Effector CD4-positive, alpha-beta T cell (primary cell): ENCODE measurements around the gene SLMAP.
A peak's percentile ranks its signal among the peaks of the same experiment; 100 is the strongest.

Experiments used
- DNase-seq: peaks from one replicate; pipeline ENCODE4 v3.0.0-alpha.2; 2020
- total RNA-seq: gene quantifications from one replicate; lab custom pipeline; 2026; lab: John Stamatoyannopoulos, UW

Gene SLMAP, protein sequence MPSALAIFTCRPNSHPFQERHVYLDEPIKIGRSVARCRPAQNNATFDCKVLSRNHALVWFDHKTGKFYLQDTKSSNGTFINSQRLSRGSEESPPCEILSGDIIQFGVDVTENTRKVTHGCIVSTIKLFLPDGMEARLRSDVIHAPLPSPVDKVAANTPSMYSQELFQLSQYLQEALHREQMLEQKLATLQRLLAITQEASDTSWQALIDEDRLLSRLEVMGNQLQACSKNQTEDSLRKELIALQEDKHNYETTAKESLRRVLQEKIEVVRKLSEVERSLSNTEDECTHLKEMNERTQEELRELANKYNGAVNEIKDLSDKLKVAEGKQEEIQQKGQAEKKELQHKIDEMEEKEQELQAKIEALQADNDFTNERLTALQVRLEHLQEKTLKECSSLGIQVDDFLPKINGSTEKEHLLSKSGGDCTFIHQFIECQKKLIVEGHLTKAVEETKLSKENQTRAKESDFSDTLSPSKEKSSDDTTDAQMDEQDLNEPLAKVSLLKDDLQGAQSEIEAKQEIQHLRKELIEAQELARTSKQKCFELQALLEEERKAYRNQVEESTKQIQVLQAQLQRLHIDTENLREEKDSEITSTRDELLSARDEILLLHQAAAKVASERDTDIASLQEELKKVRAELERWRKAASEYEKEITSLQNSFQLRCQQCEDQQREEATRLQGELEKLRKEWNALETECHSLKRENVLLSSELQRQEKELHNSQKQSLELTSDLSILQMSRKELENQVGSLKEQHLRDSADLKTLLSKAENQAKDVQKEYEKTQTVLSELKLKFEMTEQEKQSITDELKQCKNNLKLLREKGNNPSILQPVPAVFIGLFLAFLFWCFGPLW
- 131 reads per million, percentile 87 among the genes with 10 or more reads in this experiment for total RNA-seq

DNA sequence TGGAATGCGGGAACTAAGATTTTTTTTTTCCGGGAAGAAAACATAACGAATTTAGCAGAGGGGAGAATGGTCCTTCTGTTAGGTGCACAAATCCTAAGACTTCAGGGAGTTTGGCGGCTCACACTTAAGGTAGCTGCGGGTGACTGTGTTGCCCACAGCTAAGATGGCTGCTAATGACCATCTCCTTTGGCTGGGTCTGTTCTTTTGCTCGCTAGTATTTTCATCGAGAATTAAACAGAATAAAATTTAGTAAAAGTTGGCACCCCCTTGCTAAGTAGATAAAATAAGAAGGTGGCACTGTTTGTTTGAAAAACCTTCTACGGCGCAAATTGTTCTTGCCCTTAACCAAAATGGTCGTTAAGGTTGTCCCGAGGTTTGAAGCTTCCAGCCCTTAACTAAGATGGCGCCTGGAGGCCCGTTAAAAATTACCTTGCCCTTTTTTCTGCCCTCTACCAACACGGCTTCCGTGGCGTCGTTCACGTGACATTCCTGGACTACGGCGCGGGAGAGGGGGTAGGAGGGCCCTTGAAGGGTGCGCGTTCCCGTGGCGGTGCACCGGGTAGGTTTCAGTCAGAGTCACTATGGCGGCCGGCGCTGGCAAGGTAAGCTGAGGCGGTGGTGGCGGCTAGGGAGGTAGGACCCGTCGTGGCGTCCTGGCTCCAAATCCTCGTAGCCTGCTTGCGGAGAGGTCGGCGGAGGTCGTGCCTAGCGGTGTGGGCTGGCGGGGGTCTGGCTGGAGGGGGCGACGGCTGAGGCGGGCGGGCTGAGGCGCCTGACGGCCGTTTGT lies at the start of gene SLMAP:
SLMAP (plus strand) TSS at position 569 of the 787 bp plus-strand sequence. CDS start 1,343 bp downstream, outside the sequence.
- peak; percentile 97 for DNase-seq

DNA sequence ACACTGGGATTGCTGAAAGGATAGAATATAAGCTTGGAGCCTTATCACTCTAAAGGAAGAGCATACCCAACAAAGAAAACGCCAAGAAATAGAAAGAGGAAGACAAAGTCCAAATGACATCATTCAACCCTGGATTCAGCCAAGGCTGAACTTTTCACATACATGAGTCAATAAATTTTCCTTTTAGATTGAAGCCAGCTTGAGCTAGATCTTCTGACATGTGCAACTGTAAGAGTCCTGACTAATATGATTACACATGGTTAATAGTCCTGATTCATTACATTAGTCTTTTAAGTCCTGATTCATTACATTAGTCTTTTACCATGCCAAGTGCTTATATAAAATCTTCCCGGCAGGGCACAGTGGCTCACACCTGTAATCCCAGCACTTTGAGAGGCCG lies 49.6 kb upstream of the SLMAP start:
- no peak for DNase-seq

DNA sequence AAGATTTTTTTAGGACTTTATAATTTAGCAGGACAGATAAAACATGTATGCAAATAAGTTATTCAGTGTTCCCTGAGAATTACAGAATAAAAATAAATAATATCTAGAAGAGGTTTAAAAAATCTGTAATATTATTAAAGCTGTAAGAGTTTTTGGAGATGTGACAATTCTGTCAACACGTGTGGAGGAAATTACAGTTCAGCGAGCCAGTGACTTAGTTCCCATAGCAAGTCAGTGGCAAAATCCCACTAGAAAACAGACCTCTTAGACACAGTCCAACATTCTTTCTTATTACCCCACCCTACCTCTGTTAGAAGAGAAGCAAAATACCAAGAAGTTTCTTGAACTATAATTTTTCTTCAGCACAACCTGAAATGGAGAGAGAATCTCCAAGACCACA lies 47.1 kb upstream of the SLMAP start:
- no peak for DNase-seq

DNA sequence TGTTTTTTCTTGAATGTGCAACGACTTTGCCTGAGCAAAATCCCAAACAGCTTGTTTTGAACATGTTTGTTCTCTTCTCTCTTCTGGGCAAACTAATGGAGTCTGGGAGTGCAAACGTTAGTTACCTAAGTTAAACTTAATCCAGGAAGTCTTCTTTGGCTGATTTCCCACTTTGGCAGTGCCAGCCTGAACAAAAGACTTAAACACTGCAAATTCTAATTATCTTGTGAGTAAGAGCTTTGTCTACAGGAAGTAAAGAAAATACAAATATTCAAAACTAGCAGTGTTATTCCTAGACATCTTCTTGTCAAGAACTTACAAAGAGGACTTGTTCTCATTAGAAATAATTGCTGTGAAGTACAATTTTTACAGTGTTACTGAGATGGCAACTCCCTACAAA lies 46.5 kb upstream of the SLMAP start:
- DNase-seq: no peak

DNA sequence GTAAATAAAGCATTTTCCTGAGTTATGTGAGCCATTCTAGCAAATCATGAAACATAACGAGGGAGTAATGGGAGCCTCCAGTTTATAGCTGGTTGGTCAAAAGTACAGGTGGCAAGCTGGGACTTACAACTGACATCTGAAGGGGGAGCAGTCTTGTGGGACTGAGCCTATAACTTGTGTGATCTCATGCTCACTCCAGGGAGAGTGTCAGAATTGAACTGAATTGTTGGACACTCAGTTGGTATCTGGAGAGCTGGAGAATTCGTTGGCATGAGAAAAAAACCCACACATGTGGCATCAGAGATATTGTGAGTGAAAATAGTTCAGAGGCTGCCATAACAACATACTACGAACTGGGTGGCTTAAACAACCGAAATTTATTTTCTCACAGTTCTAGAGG lies 40.4 kb upstream of the SLMAP start:
- DNase-seq: no peak

DNA sequence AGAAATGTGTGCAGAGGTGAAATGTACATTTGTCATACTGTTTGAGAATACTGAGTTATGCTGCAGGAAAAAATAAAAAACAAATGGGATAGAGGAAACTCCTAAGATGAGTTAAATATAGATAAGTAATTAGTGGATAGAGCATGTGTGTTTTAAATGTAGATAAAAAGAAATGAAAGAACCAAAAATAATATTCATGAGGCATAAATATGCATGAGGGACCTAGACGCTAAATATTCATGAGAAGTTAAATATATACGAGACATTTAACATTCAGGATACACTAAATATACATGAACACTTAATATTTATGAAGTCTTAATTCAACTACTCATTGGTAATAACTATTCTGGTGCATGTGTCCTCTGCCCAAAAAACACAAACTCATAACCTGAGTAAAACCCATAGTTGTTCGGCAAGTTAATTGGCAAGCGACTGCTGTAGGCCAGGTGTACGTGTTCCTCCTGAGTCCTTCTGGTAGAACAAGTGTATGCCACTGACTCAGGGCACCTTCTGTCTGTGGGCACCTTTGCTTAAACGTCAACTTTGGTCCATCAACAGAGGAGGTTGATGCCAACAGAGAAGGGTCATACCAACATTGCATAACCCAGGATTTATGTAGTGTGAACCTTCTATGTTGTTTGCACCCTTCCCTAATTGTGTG lies 38.8 kb upstream of the SLMAP start:
- DNase-seq: no peak

DNA sequence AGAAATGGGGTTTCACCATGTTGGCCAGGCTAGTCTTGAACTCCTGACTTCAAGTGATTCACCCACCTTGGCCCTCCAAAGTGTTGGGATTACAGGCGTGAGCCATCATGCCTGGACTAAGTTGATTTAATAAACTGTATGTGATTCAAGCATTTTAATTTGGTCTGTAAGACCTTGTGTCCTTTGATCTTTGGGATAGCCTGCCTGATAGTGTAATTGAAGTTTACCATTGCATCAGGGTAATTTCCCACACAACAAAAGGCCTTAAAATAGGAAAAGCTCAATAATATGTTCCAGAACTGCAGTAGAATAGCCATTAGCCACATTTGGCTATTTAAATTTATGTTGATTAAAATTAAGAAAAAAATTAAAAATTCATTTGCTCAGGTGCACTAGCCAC lies 38.0 kb upstream of the SLMAP start:
- DNase-seq: no peak

DNA sequence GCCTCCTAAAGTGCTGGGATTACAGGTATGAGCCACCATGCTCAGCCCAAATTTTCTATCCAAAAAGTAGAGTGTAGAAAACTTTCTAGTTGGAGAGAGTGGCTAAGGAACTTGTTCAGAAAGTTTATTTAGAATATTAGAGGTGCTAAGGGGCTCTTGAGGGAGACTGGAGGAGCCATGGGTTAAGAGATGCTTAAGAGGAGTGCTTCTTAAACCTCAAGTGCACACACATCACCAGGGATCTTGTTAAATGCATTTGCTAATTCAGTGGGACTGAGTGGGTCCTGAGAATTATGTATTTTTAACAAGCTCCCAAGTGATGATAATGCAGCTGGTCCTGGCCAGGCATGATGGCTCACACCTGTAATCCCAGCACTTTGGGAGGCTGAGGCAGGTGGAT lies 29.7 kb upstream of the SLMAP start:
- DNase-seq: no peak

DNA sequence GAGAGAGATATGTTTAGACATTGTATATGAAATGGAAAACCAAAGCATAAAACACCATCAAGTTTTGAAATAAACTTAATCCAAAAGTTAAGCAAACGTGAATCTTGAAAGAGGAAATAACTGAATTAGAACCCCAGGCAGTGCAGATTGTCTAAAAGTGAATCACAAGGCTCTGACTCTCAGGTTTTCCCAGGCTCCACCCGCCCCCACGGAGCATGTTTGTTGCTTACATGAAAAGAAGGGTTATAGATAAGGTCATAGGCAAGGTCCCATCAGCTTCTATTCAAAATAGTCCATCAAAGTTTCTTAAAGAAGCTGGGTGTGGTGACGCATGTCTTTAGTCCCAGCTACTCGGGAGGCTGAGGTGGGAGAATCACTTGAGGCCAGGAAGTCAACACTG lies 29.0 kb upstream of the SLMAP start:
- no peak for DNase-seq

DNA sequence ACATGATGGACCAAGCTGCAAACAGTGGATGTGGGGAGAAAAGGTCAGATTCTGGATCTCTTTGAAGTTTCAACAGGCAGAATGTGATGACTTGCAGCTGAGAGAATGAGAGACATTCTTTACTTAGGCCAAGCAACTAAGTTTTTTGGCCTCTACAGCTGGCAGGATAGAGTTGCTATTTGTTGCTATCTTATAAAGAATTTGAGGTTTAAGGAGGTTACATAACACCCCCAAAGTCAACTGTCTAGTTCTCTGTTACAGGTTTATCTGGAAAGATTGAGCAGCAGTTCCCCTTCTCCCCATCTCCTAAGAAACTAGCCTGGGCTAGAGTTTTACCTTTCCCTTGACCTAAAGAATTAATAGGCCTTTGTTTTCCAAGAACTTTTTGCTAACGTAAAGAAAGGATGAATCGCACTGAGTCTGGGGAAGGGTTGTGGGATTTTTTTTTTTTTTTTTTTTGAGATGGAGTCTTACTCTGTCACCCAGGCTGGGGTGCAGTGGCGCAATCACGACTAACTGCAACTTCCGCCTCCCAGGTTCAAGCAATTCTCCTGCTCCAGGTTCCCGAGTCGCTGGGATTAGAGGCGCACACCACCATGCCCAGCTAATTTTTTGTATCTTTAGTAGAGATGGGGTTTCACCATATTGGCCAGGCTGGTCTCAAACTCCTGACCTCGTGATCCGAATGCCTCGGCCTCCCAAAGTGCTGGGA lies 26.6 kb upstream of the SLMAP start:
- no peak for DNase-seq

DNA sequence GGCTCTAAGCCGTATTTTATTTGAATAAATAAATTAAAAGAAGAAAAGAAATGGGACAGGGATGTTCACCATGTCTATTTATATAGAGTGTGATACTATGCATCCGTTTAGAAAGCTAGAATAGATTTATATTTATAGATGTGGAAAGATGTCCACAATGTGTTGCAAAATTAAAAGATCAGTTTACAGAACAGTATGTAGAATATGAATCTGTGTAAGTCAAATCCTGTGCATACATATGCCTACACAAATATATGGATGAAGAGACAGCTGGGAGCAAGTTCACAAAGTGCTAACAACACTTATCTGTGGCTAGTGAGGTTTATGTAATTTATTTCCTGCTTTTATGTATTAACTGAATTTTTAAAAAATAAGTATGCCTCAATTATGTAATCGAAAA lies 25.4 kb upstream of the SLMAP start:
- no peak for DNase-seq

DNA sequence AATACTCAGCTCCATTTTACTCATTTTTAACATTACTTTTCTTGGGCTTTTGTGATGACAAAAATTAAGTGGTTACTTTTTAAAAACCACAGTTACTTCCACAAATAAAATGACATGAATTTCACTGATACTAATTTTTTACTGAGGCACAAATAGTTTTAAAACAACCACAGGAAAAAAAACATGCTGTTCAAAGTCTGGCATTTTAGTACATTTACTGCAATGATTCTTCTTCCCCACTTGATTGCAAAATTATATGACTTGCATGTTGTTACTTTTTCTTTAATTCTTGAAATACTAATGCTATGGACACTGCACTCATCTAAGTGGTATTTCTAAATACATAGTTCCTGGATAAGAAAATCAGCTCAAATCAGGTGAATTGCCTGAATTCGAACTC lies 24.8 kb upstream of the SLMAP start:
- no peak for DNase-seq

DNA sequence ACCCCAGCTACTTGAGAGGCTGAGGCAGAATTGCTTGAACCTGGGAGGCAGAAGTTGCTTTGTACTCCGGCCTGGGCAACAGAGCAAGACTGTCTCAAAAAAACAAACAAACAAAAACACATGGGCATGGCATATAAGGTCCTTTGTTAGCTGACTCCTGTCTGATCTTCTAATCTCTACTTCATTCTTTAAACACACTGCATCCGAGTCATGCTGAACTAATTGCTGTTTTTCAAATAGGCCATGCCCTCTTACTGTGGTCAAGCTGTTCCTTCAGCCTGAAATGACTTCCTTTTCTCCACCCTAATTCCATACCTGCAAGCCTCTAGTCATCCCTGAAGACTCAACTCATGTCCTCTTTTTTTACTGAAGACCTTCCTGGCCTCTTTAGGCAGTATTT lies 22.3 kb upstream of the SLMAP start:
- DNase-seq: no peak

DNA sequence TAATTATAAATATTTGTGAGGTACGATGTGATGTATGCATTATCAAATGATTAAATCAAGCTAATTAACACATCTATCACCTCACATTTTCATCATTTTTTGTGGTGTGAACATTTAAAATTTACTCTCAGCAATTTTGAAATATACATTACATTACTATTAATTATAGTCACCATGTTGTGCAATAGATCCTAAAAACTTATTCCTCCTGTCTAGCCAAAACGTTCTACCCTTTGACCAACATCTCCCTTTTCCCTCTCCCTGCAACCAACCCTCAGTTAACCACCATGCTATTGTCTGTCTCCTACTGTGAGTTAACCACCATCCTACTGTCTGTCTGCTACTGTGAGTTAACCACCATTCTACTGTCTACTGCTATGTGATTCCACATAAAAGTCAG lies 20.7 kb upstream of the SLMAP start:
- DNase-seq: no peak

DNA sequence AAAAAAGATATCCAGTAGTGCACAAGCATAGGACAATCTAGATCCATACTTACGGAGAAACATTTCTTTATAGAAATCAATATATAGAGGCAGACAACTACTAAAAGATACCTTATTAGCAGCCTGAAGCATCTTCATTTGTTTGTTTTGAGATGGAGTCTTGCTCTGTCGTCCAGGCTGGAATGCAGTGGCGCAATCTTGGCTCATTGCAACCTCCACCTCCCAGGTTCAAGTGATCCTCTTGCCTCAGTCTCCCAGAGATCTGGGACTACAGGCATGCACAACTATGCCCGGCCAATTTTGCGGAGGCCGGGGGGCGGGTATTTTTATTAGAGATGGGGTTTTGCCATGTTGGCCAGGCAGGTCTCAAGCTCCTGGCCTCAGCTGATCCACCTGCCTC lies 18.3 kb upstream of the SLMAP start:
- no peak for DNase-seq

DNA sequence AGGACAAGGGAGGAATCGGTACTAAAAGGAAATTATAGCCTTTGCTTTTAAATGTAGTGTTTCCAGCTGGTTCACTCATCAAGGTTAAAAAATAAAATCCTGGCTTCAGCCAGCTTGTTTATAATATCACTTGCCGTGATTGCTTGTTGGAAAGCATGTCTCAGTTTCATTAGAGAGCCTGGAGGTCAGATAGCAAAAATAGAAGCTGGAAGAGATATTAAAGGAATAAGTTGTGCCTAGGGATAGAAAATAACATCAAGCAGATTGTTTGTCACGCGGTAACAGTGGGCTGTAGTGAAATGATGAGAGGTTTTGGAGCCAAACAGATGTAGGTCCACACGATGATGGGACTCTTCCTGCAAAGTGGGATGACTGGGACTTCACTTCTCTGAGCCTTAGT lies 17.7 kb upstream of the SLMAP start:
- DNase-seq: no peak

DNA sequence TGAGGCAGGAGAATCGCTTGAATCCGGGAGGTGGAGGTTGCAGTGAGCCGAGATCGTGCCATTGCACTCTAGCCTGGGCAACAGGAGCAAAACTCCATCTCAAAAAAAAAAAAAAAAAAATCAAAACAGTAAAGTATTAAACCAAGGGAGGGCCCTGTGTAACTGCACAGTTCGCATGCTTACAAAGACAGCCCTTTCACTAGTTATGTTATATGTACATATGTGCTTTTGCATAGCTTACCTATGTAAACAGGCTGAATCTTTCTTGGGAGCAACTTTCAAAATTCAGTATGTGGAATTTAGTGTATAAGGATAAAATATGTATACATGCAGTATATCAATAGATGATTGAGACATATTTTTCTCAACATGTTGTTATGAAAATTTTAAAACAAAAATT lies 16.1 kb upstream of the SLMAP start:
- no peak for DNase-seq

DNA sequence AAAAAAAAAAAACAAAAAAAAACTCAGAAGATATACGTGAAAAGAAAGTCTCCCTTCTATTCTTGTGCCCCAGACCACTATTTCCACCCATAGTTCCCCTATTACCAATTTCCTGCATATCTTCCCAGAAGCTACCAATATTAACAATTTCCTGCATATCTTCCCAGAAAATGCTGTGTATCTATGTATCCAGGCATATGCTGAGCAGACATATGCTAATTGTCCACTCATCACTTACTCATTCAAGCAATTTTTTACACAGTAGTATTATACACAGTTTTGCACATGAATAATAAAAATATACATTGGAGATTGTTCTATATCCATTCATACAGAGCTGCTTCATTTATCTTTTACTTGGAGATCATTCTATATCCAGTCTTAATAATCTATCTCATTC lies 12.6 kb upstream of the SLMAP start:
- DNase-seq: no peak

DNA sequence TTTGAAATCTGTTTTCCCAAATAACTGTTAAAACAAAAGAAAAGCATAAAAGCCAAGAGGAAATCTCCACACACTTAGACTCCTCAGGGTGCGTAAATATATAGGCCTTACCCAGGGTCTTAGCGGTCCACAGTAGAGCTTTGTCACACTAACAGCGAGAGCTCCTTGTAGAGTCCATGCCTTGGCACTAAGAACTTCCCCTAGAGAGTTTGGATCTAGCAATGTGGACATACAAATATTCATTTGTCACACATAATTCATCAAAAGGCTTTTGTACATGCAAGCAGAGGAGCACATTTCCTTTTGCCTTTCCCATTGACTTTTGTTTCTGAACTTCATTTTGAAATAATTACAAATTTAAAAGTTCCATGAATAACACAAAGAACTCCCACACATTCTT lies 11.0 kb upstream of the SLMAP start:
- DNase-seq: no peak

DNA sequence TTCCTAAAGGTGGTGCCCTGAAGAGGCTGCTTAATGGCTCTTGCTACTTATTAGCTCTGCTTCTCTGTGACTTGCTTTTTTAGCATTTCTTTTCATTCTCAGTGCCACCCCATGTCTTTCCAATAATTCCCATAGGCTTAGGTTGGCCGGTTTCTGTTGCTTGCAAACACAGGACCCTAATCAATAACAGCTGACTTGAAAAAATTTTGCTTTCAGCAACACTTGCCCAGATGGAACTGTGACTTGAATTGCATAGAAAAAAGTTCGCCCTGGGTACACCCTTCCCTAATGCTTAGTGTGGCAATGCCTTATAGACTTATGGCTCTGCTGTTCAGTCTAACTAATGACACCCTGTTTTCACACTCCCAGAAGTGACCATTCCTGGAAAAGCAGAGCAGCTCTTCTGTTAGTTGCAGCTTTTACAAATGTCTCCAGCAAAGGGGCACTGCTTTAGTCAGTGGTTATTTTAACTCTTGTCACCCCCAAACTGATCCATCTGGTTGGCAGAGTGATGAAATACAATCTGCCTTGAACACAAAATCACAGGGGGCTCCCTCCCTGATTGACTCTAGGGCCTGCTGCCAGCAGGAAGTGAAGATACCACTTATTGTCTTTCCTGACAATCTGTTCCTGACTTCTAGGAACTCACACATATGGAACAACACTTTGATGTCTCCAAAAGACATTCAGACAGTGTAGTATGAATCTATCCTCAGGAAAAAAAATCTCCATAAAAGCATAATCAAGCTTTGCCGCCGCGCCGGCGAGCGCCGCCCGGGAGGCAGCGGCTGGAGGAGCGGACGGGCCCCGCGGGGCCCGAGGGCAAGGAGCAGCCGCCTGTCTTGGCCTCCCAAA lies 9.7 kb upstream of the SLMAP start:
- DNase-seq: no peak

DNA sequence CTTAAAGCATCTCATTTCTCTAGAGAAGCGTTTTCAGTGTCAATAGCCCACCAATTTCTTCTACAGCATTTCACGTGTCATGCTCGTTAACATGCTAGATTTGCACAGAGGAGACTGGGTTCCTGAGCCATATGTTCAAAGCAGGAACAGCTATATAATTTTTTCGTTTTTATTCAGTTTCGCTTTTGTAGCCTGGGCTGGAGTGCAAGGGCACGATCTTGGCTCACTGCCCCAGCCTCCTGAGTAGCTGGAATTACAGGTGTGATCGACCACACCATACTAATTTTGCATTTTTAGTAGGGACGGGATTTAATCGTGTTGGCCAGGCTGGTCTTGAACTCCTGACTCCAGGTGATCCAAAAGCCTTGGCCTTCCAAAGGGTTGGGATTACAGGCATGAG lies 6.6 kb upstream of the SLMAP start:
- no peak for DNase-seq
